Heart right ventricle (tissue), 16 donors: ENCODE data around the gene MYH1. TPM values are rescaled to one million over a fixed set of nuclear protein-coding genes. Genes with fewer than 3 reads are reported as not detected.

Experiments used
- ATAC-seq, 8 donors: fragments of 200-7000 bp; cut with Tn5 transposase; one replicate each; pipeline ENCODE4 v1.9.1; 2020; ENCODE audit warnings: mild to moderate bottlenecking in 8 of 8, moderate library complexity in 8 of 8, moderate number of reproducible peaks in 1 of 8
- DNase-seq, 2 donors: peaks; one replicate each; pipeline ENCODE4 v3.0.0-alpha.2; 2020
- H3K27ac ChIP-seq, 10 donors: fragments of 200-600 bp; sonication (generic) in 2 of 10; one replicate each; pipeline versions ENCODE4 v1.5.0 to v1.8.0; 2020 to 2022; ENCODE audit warnings: mild to moderate bottlenecking in 3 of 10
- H3K27me3 ChIP-seq, 7 donors: fragments of 200-600 bp; one replicate each; pipeline ENCODE4 v1.8.0; 2021 to 2022; ENCODE audit warnings: mild to moderate bottlenecking in 2 of 7
- H3K36me3 ChIP-seq, 9 donors: fragments of 200-600 bp; sonication (generic) in 1 of 9; one replicate each; pipeline versions ENCODE4 v1.5.0 to v1.8.0; 2020 to 2022; ENCODE audit warnings: mild to moderate bottlenecking in 2 of 9
- H3K4me1 ChIP-seq, 9 donors: fragments of 200-600 bp; sonication (generic) in 1 of 9; one replicate each; pipeline versions ENCODE4 v1.5.0 to v1.8.0; 2020 to 2022; ENCODE audit warnings: mild to moderate bottlenecking in 4 of 9
- H3K4me3 ChIP-seq, 10 donors: fragments of 200-600 bp; sonication (generic) in 2 of 10; one replicate each; pipeline versions ENCODE4 v1.5.0 to v1.8.0; 2020 to 2022; ENCODE audit warnings: mild to moderate bottlenecking in 7 of 10, moderate library complexity in 2 of 10
- H3K9me3 ChIP-seq, 11 donors: fragments of 200-600 bp in 10 of 11; sonication (generic) in 2 of 11; one replicate each; pipeline versions ENCODE4 v1.5.0 to v1.8.0; 2013 to 2022; ENCODE audit warnings: mild to moderate bottlenecking in 2 of 11, control low read depth in 1 of 11, moderate library complexity in 1 of 11
- whole genome bisulfite sequencing, 2 donors: extraction: QIAGEN DNeasy Blood & Tissue Kit; methylation state at CpG; one replicate each; pipeline ENCODE4 v1.1.7; 2013; ENCODE audit warnings: inconsistent platforms in 1 of 2; 5-methylcytosine and 5-hydroxymethylcytosine counted together
- intact Hi-C, 10 donors: fragments of 100-400 bp; cut with DNase I; formaldehyde crosslinking; loops; one replicate each; pipeline versions ENCODE4 v1.11.1 to v1.14.2; 2022
- polyA plus RNA-seq, 2 donors: library from polyadenylated mRNA; stranded (reverse); fragments of 200-250 nt; gene quantifications; one replicate each; pipeline ENCODE4 v1.2.3, GENCODE V29; 2013
- total RNA-seq, 10 donors: library from RNA; stranded (reverse); fragmentation: NEBNext Ultra II Directional in 3 of 10; extraction: Animal tissue kit (Norgen Biotek cat#: 25700) in 3 of 10; gene quantifications; one replicate each; pipeline versions ENCODE4 v1.2.1 to v1.2.4, GENCODE V29; 2021 to 2023
- TF ChIP-seq, protein P1 (sequence below), 9 donors: fragments of 200-600 bp; sonication (generic) in 2 of 9; IDR thresholded peaks; one replicate each; pipeline versions ENCODE4 v1.5.0 to v1.8.0; 2021 to 2022; ENCODE audit warnings: antibody characterized with exemption in 9 of 9, mild to moderate bottlenecking in 5 of 9, moderate library complexity in 1 of 9
- donor health status: Arrhythmogenic right ventricular cardiomyopathy.
- donor health status: ischemic (EF 13 %, LVEDD 7.1; RV severe dilation, severe dysfunction).
- donor health status: healthy with polysubstance abuse.
- donor health status: DM: no; HTN: yes; CAD: no.
- donor health status: DM: no; HTN: no; CAD: no.
- donor health status: ischemic (EF 25% LVEDD 6.9; RV normal size, moderate dysfunction).
- donor health status: ischemic (EF 25% LVEDD 5.7; RV mildly dilated, moderate dysfunction).
- donor health status: healthy.
- donor health status: DM: yes; HTN: yes; CAD: no.
- donor health status: Ischemic cardiomyopathy.
- donor health status: ischemic (EF 35%, LVEDD 5.7; RV mildly dilated, moderate dysfunction).
- donor health status: nonischemic (EF 11% LVEDD 7.7; RV severe dilation, severe dysfunction).
- donor health status: DM: yes; HTN: yes; CAD: no.
- donor health status: PGD.
- donor health status: ischemic (EF 29% LVEDD 5.4; RV normal size, mild dysfunction).
- donor health status: nonischemic (EF 23%, LVEDD 6.1; RV moderate dilation, normal function).

Gene MYH1
- total and polyA plus RNA-seq, 12 donors = 0.03 to 0.13 (median 0.05) TPM; not detected in 9

GRCh38 chr17:10512856-10513255, 5.5 kb downstream of the MYH1 start:
- TF ChIP-seq, protein P1, sequence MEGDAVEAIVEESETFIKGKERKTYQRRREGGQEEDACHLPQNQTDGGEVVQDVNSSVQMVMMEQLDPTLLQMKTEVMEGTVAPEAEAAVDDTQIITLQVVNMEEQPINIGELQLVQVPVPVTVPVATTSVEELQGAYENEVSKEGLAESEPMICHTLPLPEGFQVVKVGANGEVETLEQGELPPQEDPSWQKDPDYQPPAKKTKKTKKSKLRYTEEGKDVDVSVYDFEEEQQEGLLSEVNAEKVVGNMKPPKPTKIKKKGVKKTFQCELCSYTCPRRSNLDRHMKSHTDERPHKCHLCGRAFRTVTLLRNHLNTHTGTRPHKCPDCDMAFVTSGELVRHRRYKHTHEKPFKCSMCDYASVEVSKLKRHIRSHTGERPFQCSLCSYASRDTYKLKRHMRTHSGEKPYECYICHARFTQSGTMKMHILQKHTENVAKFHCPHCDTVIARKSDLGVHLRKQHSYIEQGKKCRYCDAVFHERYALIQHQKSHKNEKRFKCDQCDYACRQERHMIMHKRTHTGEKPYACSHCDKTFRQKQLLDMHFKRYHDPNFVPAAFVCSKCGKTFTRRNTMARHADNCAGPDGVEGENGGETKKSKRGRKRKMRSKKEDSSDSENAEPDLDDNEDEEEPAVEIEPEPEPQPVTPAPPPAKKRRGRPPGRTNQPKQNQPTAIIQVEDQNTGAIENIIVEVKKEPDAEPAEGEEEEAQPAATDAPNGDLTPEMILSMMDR (IDR thresholded peaks at IDR 0.05) = no peak
- no peak for DNase-seq
- Histone ChIP-seq H3K9me3 (no peaks in the 10 kb centered on the region), H3K36me3 (no peaks in the 10 kb centered on the region), H3K27me3 (no peaks in the 10 kb centered on the region), H3K27ac (no peak overlapping the region), H3K4me3 (no peak overlapping the region), H3K4me1 (peaks cover 0 to 9% (median 0%) of the 10 kb centered on the region in 9 donors)
- no peak for ATAC-seq
- intact Hi-C loops = no loop called here
- WGBS, 2 donors = 57 to 69% methylated on average over 2 of the region's 2 CpGs

DNA sequence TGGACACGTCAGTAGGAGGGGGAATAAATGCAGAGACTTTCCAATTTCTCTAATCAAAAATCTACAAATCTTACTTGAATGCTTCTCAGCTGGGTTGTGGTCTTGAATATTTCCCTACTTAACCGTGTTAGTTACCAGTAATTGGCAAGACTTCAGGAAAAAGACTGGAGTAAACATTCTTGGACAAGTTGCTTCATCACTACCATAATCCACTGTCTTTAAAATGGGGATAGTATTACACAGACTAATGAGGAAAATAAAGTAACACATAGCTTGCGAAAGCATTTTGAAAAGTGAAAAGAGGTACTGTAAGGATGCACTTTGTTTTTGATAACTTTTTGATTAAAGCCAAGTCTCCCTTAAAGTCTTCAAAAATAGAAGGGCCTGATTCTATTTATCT, 18.4 kb downstream of the MYH1 start:
- ATAC-seq = no peak
- 81% methylated on average over 3 of the region's 3 CpGs for WGBS, 2 donors
- TF ChIP-seq, protein P1 (IDR thresholded peaks at IDR 0.05) = no peak
- intact Hi-C loops = no loop called here
- Histone ChIP-seq H3K9me3 (no peaks in the 10 kb centered on the region), H3K36me3 (no peaks in the 10 kb centered on the region), H3K27ac (no peak overlapping the region), H3K4me1 (no peaks in the 10 kb centered on the region), H3K4me3 (no peak overlapping the region), H3K27me3 (no peaks in the 10 kb centered on the region)
- no peak for DNase-seq

- Histone ChIP-seq H3K4me1 (no peaks in the 10 kb centered on the region), H3K27ac (no peak overlapping the region), H3K27me3 (no peaks in the 10 kb centered on the region), H3K9me3 (peaks cover 0 to 43% (median 25%) of the 10 kb centered on the region in 11 donors), H3K36me3 (no peaks in the 10 kb centered on the region), H3K4me3 (no peak overlapping the region)
- DNase-seq = no peak
- TF ChIP-seq, protein P1 (IDR thresholded peaks at IDR 0.05) = no peak
- WGBS, 2 donors = 92 to 95% methylated on average over 2 of the region's 2 CpGs
- intact Hi-C loops = no loop called here
- no peak for ATAC-seq
Observed at GRCh38 chr17:10492004-10492403, 26.3 kb downstream of the MYH1 start.

DNA sequence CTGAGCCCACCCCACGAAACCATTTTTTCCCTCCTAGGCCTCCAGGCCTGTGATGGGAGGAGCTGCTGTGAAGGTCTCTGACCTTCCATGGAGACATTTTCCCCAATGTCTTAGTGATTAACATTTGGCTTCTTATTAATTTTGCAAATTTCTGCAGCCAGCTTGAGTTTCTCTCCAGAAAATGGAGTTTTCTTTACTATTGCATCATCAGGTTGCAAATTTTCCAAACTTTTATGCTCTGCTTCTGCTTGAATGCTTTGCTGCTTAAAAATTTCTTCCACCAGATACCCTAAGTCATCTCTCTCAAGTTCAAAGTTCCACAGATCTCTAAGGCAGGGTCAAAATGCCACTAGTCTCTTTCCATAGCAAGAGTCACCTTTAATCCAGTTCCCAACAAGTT, 36.1 kb downstream of the MYH1 start:
- Histone ChIP-seq H3K27me3 (no peaks in the 10 kb centered on the region), H3K27ac (no peak overlapping the region), H3K36me3 (no peaks in the 10 kb centered on the region), H3K4me3 (no peak overlapping the region), H3K4me1 (no peaks in the 10 kb centered on the region), H3K9me3 (peaks cover 0 to 59% (median 21%) of the 10 kb centered on the region in 11 donors)
- TF ChIP-seq, protein P1 (IDR thresholded peaks at IDR 0.05) = no peak
- 43 to 83% methylated on average over 1 of the region's 1 CpG for WGBS, 2 donors
- no peak for ATAC-seq
- intact Hi-C loops = no loop called here
- no peak for DNase-seq
